Endothelial cell of umbilical vein (primary cell): ENCODE measurements around the gene INSRR. TPM values are rescaled to one million over a fixed set of nuclear protein-coding genes. Genes with fewer than 3 reads are reported as not detected.

Experiments used
- BruUV-seq: library from RNA; stranded (reverse); fragments of 400-500 nt; replicated peaks from 2 replicates; lab custom pipeline; 2021; lab: Mats Ljungman, UMichigan
- CTCF ChIA-PET: fragments of 300-600, 350-600 bp; sonication (Branson Sonifier 250); formaldehyde crosslinking; loops from one replicate; lab custom pipeline; 2021; ENCODE audit warnings: antibody characterized with exemption, inconsistent platforms; lab: Charles Lee
- POLR2A ChIA-PET: fragments of 300-600, 350-600 bp; sonication (Branson Sonifier 250); formaldehyde crosslinking; loops from one replicate; lab custom pipeline; 2021; ENCODE audit warnings: antibody characterized with exemption, inconsistent platforms; lab: Charles Lee
- DNase-seq: peaks from one replicate; pipeline ENCODE4 v3.0.0-alpha.2; 2011; ENCODE audit warnings: low read depth, low spot score
- FAIRE-seq: peaks from 2 replicates; lab custom pipeline; 2011; peaks lifted over from hg19 to GRCh38; lab: Jason Lieb, UNC
- H2AFZ ChIP-seq: 2 replicates; pipeline ENCODE4 v1.6.0; 2012; ENCODE audit warnings: low read depth, low read length, control low read depth, inconsistent platforms
- H3K27ac ChIP-seq: 2 replicates; pipeline ENCODE4 v1.5.1; 2011; ENCODE audit warnings: low read depth, mild to moderate bottlenecking, control low read depth, low read length, moderate library complexity; ENCODE audit not compliant: insufficient read depth
- H3K27me3 ChIP-seq, 2 experiments: 2 replicates each; pipeline versions ENCODE4 v1.6.0 to v1.6.1; 2011; ENCODE audit warnings: low read length in 2 of 2, mixed read lengths in 1 of 2; ENCODE audit not compliant: control insufficient read depth in 2 of 2, insufficient read depth in 2 of 2
- H3K36me3 ChIP-seq, 2 experiments: 2 replicates in 1 of 2; 3 replicates in 1 of 2; pipeline ENCODE4 v1.5.1; 2011; ENCODE audit warnings: low read length in 2 of 2, mild to moderate bottlenecking in 1 of 2, moderate library complexity in 1 of 2; ENCODE audit not compliant: control insufficient read depth in 2 of 2, insufficient read depth in 2 of 2; ENCODE audit errors: extremely low read depth in 1 of 2
- H3K4me1 ChIP-seq: 3 replicates; pipeline ENCODE4 v1.5.1; 2011; ENCODE audit warnings: mild to moderate bottlenecking, low read length; ENCODE audit not compliant: control insufficient read depth, insufficient read depth; ENCODE audit errors: extremely low read depth
- H3K4me2 ChIP-seq: 2 replicates; pipeline ENCODE4 v1.6.1; 2011; ENCODE audit warnings: low read length, control low read depth, mixed read lengths; ENCODE audit not compliant: insufficient read depth
- H3K4me3 ChIP-seq, 3 experiments: fragments of 200-600 bp in 1 of 3; sonication (generic), shearing (Covaris generic) in 1 of 3; replicated peaks in 1 of 3; 2 replicates each; pipeline ENCODE4 v1.5.1; 2011 to 2016; ENCODE audit warnings: control low read depth in 3 of 3, low read length in 3 of 3, mild to moderate bottlenecking in 2 of 3, inconsistent platforms in 1 of 3, low read depth in 1 of 3, moderate library complexity in 1 of 3; ENCODE audit not compliant: insufficient read depth in 1 of 3
- H3K79me2 ChIP-seq: 2 replicates; pipeline ENCODE4 v1.6.0; 2012; ENCODE audit warnings: low read length, inconsistent platforms; ENCODE audit not compliant: control insufficient read depth, insufficient read depth
- H3K9ac ChIP-seq: replicated peaks from 2 replicates; pipeline ENCODE3; 2011; ENCODE audit warnings: low read length, control low read depth; ENCODE audit not compliant: insufficient read depth; ENCODE audit errors: extremely low read depth
- H3K9me1 ChIP-seq: replicated peaks from 3 replicates; pipeline ENCODE4 v1.6.0; 2011; ENCODE audit warnings: mild to moderate bottlenecking, low read length; ENCODE audit not compliant: control insufficient read depth, insufficient read depth; ENCODE audit errors: extremely low read depth
- H3K9me3 ChIP-seq: replicated peaks from 2 replicates; pipeline ENCODE4 v1.5.1; 2012; ENCODE audit warnings: low read length, inconsistent platforms; ENCODE audit not compliant: control insufficient read depth, insufficient read depth
- H4K20me1 ChIP-seq: replicated peaks from 2 replicates; pipeline ENCODE3; 2011; ENCODE audit warnings: mild to moderate bottlenecking, low read length; ENCODE audit not compliant: control insufficient read depth, insufficient read depth; ENCODE audit errors: extremely low read depth
- CTCF ChIP-seq, 2 donors: IDR thresholded peaks; 1 replicate in 1 of 2; 2 replicates in 1 of 2; pipeline ENCODE4 v1.5.1; 2011; ENCODE audit warnings: low read length in 2 of 2, mild to moderate bottlenecking in 2 of 2, moderate library complexity in 2 of 2, control low read depth in 1 of 2, inconsistent platforms in 1 of 2, low read depth in 1 of 2; ENCODE audit not compliant: insufficient read depth in 1 of 2; ENCODE audit errors: extremely low read depth in 1 of 2
- FOS ChIP-seq: IDR thresholded peaks from 2 replicates; pipeline ENCODE4 v1.6.1; 2011; ENCODE audit warnings: mild to moderate bottlenecking, low read length, moderate library complexity, borderline replicate concordance; ENCODE audit not compliant: insufficient read depth
- GATA2 ChIP-seq: IDR thresholded peaks from 2 replicates; pipeline ENCODE4 v1.7.0; 2011; ENCODE audit warnings: low read depth, mild to moderate bottlenecking, moderate library complexity, mixed read lengths, low read length; ENCODE audit not compliant: insufficient read length, insufficient read depth
- JUN ChIP-seq: IDR thresholded peaks from 2 replicates; pipeline ENCODE4 v1.6.1; 2011; ENCODE audit warnings: borderline replicate concordance, low read depth; ENCODE audit not compliant: insufficient read length, insufficient read depth
- MAX ChIP-seq: IDR thresholded peaks from 2 replicates; pipeline ENCODE4 v1.6.1; 2011; ENCODE audit not compliant: insufficient read depth, insufficient read length
- POLR2A ChIP-seq: IDR thresholded peaks from 2 replicates; pipeline ENCODE4 v1.6.1; 2012; ENCODE audit warnings: low read depth, mild to moderate bottlenecking, control low read depth, low read length
- POLR2AphosphoS5 ChIP-seq: IDR thresholded peaks from 2 replicates; pipeline ENCODE4 v1.6.1; 2012; ENCODE audit warnings: low read depth, mild to moderate bottlenecking, control low read depth, low read length, moderate library complexity; ENCODE audit not compliant: insufficient read depth
- dilution Hi-C: fragments of 300-500 bp; cut with MboI; formaldehyde crosslinking; loops from one replicate; pipeline ENCODE4 v1.15.0; 2019; ENCODE audit warnings: low sequenced_read_pairs; ENCODE audit not compliant: extremely low pct_ligation_motif_present
- intact Hi-C: fragments of 100-400 bp; cut with micrococcal nuclease; formaldehyde crosslinking; loops from one replicate; pipeline ENCODE4 v1.10.0; 2022
- polyA plus RNA-seq, 4 experiments: library from polyadenylated mRNA; depleted of rRNA in 3 of 4; stranded (reverse) in 3 of 4; unstranded in 1 of 4; fragments of >200 nt; gene quantifications; 2 replicates each; pipeline versions ENCODE4 v1.2.1 to v1.2.3, GENCODE V29; 2011 to 2012; ENCODE audit warnings: missing spikeins in 1 of 4
- total RNA-seq: library from RNA; stranded (reverse); gene quantifications from 2 replicates; pipeline ENCODE4 v1.2.3, GENCODE V29; 2021

The INSRR gene
- total and polyA plus RNA-seq, 2 donors (not counting 3 experiments of a cell fraction or from before 2014, with no cell fraction given), result not detected

- ChIA-PET CTCF (interaction anchor here (1.8 kb wide), 1 partner anchor 49 kb away, joined by 6 read pairs; the partner anchor contains the start of gene NTRK1), POLR2A (no interaction called here)
- Histone ChIP-seq H3K9me3 (no peaks in the 10 kb centered on the region), H2AFZ (no peak overlapping the region), H3K79me2 (no peaks in the 10 kb centered on the region), H3K4me1 (peaks cover 31% of the 10 kb centered on the region), H4K20me1 (no peaks in the 10 kb centered on the region), H3K36me3 (no peaks in the 10 kb centered on the region), H3K27me3 (no peaks in the 10 kb centered on the region), H3K27ac (no peak overlapping the region), H3K4me2 (no peak overlapping the region), H3K9ac (no peak overlapping the region), H3K9me1 (no peaks in the 10 kb centered on the region), H3K4me3 (no peak overlapping the region)
- intact Hi-C loops (no loop called here), dilution Hi-C loops (no loop called here)
- BruUV-seq, result no TSS peak
- FAIRE-seq (no peak), DNase-seq (no peak)
- TF ChIP-seq POLR2A (no peak), GATA2 (no peak), POLR2AphosphoS5 (no peak), FOS (no peak), MAX (no peak), CTCF (IDR thresholded peaks at IDR 0.05; ENCODE audit: extremely low read depth in 1 of 2, insufficient read depth in 1 of 2, low read depth in 1 of 2, low read length in 2 of 2) (no peak), JUN (no peak)
Measured at GRCh38 chr1:156811168-156811567, 47.7 kb downstream of the INSRR start.
